Occipital lobe (tissue), 2 donors: Measurements from ENCODE around the gene RAPH1. TPM values are rescaled to one million over a fixed set of nuclear protein-coding genes. Genes with fewer than 3 reads are reported as not detected.

Experiments
- DNase-seq: peaks from one replicate; lab custom pipeline; 2025; lab: John Stamatoyannopoulos, UW
- total RNA-seq: library from RNA; depleted of rRNA; stranded (reverse); fragments of >200 nt; gene quantifications from one replicate; pipeline ENCODE4 v1.2.3, GENCODE V29; 2014

RAPH1 gene
- total RNA-seq, 1 donor from 2014 or later, result 39.9 TPM

DNA sequence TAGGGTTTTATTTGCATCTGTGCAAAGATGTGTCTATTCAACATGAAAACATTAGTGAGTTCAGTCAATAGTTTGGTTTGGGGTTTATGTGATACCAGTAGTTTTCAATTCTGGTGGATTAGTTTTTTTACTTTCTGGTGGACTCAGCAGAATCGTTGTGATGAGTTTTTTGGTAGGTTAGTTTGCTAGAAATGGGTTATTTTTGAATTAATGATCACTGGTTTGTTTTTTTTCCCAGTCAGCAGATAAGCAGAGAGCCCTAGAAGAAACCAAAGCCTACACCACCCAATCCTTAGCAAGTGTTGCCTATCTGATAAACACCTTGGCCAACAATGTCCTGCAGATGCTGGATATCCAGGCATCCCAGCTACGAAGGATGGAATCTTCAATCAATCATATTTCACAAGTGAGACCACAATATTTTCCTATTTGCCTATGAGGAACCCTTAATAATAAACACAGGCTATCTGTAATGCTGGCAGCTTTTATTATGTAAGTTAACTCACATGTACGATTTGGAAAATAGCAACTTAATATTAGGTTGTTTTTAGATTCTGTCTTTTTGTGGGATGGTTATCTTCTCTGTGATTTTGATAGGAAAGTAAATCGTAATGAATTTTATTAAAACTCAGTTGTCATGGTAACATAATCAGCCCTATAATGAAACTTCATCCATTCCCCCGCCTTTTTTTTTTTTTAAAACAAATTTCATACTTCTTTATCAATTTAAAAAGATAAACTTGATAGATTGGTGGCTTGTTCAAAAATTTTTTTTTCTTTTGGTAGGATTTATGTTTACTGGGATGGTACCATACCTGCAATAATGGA lies 168.2 kb downstream of the RAPH1 start:
- no peak for DNase-seq

DNA sequence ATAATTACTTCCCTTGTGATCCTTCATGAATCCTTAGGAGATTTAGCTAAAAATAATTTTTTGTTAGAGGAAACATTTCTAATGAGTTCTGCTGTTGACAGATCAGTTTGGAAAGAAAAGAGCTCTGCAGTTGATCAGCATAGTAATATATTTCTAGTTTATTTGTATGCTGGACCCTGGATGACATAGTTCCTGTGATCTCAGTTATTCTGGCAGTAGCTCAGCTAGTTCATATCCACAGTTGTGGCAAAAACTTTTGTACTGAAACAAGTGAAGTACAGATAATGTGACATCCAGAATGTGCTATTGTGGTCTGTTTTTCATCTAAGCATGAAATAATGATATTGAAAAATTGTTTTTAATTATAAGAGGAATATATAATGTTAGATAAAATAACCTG lies 173.2 kb downstream of the RAPH1 start:
- no peak for DNase-seq

DNA sequence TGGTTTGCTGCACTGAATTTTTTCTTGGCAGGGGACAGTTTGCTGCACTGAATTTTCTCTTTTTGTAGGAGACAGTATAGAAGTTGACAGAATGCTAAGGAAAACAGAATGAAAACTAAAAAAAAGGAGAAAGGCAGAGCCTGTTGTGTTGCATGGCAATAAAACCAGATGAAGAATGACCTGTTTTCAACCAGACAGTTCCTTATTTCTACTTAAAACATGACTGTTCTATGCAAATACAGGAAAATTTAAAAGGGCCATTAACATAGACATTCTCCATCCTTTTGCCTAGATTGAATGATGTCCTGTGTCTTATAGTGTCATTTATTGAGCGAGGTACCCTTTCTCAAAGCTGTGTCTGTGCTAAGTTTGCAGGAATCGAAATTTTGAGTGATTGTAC lies 173.6 kb downstream of the RAPH1 start:
- DNase-seq, result no peak

DNA sequence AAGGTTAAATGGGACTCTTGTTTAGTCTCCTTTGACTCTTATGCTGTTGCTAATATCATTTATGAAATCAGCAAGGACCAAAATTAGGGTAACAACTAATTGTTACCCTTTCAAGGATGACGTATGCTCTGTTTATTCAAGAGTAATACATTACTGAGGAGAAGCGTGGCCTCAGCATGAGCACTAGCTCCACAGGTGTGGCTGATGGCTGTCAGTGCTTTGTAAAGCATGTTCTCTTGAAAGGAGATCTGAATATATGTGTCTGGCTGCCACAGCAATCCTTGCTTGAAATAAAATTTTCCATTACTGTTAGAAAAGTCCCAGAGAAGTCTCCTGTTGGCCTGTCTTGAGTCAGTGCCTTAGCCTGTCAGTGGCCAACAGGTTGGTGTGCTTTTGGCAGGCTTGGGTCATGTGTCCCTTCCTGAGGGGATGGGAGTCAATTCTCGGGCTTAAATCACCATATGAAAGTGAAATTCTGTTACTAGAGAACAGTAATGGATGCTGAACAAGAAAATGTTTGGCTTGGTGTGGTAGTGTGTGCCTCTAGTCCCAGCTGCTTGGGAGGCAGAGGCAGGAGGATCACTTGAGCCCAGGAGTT lies 174.2 kb downstream of the RAPH1 start:
- no peak for DNase-seq

DNA sequence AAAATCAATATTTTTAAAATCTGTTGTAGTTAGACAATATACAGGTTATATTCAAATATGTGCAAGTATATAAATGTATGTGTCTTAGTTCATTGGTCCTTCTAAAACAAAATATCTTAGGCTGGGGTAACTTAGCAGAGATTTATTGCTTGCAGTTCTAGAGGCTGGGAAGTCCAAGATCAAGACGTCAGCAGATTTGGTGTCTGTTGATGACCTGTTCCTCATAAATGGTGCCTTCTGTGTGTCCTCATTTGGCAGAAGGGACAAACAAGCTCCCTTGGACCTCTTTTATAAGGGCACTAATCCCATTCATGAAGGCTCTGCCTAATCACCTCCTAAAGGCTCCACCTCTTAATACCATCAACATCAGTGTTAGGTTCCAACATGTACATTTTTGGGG lies 175.7 kb downstream of the RAPH1 start:
- DNase-seq, result no peak

DNA sequence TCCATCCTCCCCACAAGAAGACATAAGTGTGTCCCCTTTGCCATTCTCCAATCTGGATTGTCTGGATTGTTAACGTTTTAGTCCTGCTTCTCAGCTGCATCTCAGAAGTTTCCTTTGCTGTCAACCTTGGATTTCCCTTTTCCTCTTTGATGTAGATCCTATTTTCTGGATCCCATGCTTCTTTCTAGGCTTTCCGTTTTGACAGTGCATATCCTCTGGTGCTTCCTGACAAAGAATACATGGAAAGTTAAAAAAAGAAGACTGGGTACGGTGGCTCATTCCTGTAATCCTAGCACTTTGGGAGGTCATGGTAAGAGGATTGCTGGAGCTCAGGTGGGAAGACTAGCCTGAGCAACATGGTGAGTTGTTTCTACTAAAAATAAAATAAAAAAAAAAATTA lies 180.1 kb downstream of the RAPH1 start:
- no peak for DNase-seq

DNA sequence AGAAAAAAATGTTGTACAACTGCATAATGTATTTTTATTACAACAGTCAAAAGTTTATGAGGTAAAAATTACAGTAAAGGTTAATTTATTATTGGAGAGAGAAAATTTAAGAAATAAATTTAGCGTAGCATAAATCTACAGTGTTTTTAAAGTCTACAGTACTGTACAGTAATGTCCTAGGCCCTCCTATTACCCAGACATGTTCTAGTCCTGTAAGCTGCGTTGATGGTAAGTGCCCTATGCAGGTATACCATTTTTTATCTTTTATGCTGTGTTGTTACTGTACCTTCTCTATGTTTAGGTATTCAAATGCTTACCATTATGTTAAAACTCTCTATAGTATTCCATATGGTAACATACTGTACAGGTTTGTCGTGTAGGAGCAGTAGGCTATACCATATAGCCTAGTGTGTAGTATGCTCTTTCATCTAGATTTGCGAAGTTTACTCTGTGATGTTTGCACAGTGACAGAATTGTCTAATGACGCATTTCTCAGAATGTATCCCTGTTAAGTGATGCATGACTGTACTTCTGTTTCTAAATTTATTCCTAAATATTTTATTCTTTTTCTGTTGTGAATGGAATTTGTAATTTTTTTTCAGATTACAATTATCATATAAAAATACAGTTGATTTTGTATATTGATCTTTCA lies 182.4 kb downstream of the RAPH1 start:
- no peak for DNase-seq

DNA sequence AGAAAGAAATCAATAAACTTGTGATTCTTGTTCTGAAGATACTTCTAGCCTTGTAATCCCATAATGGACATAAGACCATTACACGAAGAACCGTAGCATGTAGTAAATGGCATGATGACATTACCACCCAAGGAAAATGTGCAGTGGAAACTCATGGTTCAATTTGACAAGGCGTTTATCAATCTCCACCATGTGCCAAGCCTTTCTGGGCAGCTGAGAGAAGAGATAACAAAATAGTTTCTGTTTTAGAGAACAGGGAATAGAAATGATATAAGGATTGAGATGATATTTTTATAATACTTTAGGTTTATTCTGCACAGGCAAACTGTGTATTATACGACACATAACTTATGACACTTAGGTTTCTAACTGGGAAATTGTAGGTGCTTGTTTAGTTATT lies 187.7 kb downstream of the RAPH1 start:
- no peak for DNase-seq

DNA sequence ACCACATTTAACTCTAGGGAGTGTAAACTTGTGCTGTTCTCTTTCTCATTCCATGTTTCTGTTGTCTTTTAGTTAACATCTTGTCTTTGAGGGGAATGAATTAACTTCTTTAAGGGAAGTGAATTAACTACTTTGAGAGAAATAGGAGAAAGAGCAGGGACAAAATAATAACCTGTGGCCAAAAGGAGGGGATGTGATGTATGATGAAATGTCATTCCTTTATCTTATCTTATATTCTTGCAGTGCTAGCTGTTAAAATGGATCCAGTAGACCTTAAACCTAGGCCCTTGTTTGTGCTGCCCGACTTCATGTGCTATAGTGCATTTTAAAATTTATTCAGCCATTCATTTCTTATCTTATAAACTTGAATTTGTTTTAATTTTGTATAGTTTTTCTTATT lies 188.5 kb downstream of the RAPH1 start:
- no peak for DNase-seq

DNA sequence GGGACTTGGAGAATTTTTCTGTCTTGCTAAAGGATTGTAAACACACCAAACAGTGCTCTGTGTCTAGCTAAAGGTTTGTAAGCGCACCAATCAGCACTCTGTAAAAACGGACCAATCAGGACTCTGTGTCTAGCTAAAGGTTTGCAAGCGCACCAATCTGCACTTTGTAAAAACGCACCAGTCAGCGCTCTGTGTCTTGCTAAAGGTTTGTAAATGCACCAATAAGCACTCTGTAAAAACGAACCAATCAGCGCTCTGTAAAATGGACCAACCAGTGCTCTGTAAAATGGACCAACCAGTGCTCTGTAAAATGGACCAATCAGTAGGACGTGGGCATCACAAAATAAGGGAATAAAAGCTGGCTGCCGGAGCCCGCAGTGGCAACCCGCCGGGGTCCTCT lies 190.4 kb downstream of the RAPH1 start:
- no peak for DNase-seq

Other genes with a start within 250 kb of the RAPH1 start
- 217 TPM for gene ABI2, start 206.9 kb downstream of the RAPH1 start, total RNA-seq
- gene CD28, start 171.3 kb upstream of the RAPH1 start, total RNA-seq, result 0.78 TPM